HG03432 (cell line): ENCODE results near the gene GRID1.
"Not testable (repeated sequence)": the region's sequence is repeated elsewhere in the genome, so short reads cannot be mapped to it uniquely, and the experiment has no call there.

Experiments used
- ATAC-seq: cut with Tn5 transposase; IDR thresholded peaks from one replicate; pipeline ENCODE4 v1.9.1; 2021; ENCODE audit warnings: mild to moderate bottlenecking, moderate library complexity; ENCODE audit not compliant: unreplicated experiment

GRID1 gene

DNA sequence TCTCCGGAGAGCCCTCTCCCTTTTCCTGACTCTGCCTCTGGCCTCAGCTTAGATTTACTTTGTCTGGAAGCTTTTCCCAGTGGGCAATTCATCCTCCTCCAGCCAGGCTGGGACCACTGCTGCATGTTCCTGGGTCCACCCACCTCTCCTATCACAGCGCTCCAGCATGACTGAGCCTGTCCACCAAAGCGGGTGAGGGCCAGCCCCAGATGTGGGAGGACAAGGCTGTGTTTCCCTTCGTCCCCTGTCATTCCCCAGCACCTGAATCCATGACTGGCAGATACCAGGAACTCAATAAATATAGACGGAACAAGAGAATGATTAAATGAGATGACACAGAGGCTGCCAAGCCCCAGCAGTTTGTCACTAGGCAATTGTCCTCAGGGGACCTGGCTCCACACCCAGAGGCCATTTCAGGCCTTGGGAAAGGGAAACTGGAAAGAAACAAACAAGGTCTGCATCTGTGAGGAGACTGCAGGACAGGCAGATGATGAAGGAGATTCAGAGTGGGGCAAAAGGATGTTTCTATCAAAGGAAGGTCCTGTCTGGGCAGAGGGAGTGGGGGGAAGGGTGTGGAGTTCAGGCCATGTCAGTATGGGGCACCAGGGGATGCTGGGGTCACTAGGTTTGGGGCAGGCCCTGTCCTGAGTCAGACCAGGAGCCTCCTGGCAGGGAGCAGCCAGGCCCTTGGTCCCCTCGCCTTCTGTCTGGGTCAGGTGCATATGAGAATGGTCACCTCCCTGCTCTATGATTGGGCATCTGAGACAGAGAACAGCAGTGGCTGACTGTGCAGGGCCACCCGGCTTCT, 576.4 kb downstream of the GRID1 start:
- no peak for ATAC-seq

DNA sequence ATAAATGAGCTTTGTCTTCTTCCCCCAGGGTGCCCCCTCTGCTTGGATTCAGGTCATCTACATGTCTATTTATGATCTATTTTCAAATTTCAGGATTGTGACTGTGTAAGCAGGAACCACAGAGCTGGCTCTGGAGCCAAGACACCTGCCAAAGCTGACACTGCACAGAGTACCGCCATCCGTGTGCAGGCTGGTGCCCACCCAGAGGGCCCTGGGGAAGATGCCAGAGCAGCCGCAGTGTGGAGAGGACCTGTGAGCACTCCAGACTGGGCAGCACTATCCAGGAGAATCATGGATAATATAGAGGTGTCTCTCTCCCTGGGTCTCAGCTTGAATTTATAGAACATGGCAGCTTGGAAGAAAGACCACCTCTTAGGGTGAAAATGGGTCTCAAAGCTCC, 577.5 kb downstream of the GRID1 start:
- no peak for ATAC-seq

DNA sequence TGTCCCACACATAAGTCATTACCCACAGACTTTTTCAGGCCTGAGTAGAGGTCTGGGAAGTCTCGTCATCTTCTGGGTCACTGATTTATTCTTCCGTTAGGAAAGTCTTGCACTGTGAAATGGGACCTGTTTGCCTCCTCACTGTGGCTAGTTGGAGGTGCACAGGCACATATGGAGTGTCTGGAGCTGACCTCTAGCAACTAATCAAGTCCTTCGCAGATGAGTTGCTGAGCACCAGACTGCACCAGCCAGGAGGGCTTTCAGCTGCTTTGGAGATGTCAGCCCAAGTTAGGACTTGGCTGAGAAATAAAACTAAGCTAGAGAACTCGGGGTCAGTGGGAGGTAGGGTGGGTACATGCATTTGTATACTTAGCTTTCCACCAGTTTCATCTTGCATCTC, 578.0 kb downstream of the GRID1 start:
- ATAC-seq: no peak

DNA sequence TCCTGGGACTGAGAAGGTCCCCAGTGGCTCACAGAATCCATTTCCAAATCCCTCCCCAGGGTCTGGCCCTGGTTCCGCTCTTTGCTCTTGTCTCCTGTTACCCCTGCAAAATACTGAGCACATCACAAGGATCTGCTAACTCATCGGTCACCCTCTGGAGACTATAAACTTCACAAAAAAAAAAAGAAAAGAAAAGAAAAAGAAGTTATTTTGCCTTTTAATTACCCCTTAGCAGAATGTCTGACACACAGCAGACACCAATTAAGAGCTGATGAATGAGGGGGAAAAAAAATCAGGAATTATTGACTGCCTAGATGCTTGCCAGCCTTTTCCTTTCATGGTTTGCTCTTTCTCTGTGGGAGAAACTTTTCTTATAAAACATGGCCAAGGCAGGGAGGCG, 578.7 kb downstream of the GRID1 start:
- ATAC-seq: no peak

DNA sequence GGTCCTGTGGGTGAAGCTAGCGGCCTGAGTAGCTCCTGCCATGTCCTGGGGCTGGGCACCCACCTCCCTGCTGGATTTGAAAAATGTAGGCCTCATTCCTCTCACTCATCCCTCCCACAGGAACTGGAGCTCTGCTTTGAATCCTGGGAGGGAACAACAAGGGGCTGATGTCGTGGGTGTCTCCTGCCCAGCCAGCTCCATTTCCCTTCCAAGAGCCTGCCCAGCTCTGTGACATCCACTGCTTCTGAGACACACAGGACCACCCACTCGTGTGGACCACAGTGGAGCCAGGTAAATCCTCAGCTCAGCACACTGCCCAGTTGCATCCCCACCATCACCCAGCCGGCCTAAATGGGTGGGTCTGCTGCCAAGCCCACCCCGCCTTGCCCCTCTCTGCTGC, 579.2 kb downstream of the GRID1 start:
- ATAC-seq: no peak

DNA sequence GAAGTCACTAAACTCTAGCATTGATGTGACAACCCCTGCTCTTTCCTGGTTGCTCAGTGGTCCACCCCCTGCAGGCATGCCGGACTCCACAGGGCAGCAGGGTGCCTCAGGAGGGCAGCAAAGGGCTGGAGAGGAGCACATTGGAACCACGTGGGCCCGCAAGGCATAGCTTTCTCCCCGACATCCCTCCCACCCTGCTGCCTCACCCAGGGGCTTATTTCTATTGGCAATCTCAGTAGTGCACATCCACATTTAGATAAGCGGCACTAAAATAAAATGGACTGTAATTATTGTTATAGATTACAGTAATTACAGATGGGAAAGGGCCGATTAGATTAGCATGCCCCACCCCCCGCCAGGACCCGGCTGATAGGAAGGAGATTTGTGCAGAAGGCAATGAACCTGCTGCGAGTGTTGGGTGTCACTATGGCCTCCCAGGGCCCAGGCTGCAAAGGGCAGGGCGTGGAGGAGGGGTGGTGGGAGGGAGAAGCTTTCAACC, 580.1 kb downstream of the GRID1 start:
- no peak for ATAC-seq

DNA sequence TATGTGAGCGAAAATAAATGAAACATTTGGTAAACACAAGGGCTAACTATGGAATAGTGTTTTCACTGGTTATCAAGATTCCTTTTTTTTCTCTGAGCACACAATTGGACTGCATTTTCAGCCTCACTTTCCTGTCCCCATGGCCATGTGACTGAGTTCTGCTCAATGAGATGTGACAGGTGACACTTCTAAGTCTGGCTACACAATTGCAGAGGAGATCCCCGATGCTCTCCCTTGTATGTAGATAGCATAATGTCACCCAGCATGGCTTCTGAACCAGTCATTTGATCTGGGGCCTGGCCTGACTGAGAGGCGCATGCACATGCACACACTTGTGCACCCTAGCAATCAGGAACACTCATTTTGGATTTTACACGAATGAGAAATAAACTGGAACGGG, 581.8 kb downstream of the GRID1 start:
- ATAC-seq: peak; percentile 62

DNA sequence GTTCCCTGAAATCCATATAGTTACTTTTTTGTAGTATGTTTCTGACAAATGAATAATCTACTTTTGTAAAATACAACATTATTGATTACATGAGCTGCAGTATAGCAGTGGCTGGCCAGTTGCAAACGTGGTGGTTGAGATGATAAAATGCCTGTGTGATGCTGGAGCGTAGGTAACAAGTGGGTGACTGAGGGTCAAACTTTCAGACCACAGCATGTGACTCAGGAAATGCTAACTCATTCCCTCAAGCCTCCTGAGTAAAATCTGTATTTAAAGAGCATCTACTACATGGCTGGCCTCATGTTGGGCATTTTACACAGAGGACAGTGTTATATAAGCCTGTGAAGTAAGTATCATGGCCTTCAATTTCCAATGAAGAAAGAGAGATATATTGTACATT, 585.2 kb downstream of the GRID1 start:
- ATAC-seq: no peak

DNA sequence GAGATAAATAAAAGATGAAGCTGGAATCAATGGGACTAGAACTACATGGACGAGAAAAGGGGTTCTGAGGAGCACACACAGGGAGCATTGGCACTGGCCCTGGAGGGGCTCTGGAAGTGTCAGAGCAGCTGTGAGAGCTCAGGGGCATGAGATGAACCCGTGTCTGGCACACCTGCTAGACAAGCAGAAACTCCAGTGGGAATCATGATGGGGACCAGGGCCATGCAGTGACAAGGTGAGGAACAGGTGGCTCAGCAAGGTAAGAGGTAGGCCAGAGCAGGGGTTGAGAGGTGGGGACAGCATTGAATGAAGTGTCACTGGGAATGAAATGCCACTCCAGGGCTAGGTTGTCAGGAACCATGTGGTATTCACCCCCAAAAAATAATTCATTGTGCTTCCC, 588.5 kb downstream of the GRID1 start:
- ATAC-seq: no peak

DNA sequence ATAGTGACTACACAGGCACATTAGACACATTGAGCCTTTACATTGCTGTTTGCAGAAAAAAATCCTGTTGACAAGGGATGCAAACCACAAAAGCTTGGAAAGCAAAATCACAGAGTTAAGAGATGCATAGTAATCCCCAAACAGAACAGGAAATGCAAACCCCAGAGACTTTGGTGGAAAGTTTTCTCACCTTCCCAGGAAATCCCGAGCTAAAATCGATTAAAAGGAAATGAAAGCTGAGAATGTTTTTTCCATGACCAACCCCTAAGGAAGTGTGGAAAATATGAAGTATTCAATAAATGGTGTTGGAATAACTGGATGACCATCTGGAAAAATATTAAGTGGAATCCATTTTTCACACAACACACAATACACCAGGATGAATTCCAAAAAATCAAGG, 598.7 kb downstream of the GRID1 start:
- ATAC-seq: no peak

DNA sequence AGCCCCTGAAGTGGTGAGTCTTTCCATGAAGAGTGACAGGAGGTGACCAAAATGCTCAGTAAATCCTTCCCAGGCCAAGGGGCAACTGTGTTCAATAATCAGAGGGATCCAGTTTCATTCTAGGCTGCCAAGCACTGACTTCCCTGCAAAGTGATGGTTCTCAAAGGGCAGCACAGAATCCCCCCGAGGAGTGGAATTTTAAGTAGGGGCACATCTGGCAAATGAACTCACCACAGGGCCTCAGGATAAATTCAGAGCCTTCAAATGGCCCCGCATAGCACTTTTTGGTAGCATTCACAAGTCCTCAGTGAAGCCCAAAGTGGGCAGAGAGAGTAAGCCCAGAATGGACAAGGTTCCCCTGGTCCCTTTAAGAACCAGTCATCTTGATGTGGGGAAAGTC, 602.5 kb downstream of the GRID1 start:
- ATAC-seq: no peak

DNA sequence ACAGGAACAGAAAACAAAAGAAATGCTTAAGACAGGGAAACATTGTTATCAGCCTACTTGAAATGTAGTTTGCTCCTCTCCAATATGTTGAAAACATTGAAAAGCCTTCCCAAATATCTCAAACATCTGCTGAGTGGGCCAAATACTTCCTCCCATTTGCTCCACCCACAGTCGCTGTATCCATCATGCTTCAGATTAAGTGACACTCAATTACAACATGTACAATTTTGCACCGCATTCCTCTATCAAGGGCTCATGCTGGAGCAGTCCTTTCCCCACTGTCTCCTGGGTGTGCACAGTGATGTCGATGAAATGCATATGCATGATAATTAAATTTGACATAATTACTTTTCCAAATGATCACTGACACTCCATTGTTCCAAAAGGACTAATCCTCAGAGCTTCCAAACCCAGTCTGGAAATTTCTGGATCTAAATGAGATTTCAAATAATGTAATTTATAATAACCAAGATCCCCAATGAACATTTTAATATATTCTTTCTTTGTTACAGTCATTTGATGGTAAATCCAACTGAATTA, 604.6 kb downstream of the GRID1 start:
- no peak for ATAC-seq

DNA sequence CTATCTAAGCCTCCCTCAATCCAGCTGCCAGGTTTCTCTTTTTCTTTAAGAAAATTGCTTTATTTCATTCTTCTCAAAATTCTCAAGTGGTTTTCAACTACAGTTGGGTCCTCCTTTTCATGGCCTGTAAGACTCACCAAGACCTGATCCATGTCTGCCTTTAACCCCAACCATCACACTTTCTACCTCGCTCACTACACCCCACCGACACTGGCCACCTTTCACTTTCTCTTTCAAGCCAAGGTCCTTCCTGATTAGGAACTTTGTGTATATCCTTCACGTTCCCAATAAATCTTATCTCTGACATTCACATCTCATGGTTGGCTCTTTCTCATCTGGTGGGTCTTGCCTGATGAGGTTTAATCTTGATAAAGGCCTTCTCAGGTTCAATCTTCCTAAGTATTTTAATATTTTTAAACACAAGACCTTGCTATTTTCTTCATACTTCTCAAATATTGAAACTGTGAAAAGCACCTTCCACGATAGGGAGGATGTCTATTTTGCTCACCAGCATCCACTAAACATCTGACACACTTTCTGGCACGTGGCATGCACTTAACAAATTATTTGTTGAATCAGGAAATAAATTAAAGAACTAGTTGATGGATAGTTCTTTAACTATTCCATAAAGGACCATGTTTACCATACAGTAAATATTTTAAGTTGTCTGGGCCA, 624.8 kb downstream of the GRID1 start:
- ATAC-seq: peak; percentile 99

DNA sequence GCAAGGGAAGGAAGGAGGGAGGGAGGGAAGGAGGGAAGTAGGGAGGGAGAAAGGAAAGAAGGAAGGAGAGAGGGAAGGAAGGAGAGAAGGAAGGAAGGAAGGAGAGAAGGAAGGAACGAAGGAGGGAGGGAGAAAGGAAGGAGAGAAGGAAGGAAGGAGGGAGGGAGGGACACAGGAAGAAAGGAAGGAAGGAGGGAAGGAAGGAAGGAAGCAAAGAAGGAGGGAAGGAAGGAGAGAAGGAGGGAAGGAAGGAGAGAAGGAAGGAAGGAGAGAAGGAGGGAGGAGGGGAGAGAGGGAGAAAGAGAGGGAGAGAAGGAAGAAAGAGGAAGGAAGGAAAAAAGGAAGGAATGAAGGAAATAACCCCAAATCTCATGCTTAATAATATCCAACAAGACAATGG, 630.6 kb downstream of the GRID1 start:
- no peak for ATAC-seq

DNA sequence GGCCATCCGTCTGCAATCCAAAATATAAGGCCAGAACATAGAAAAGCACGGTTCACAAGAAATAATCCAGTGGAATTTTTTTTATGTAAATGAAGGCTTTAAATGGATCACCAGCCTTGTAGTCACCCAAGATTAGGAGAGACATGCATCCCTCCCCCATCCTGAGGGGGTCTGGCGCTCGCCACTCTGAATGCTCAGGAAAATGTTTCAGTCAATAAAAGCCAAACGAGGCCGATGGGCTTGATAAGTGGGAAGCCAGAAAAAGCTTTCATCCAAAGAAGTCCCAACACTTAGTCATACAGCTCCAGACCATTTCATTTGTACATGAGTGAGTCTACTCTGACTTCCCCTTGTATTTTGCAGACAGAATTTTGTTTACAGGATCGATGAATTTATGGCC, 631.8 kb downstream of the GRID1 start:
- no peak for ATAC-seq

DNA sequence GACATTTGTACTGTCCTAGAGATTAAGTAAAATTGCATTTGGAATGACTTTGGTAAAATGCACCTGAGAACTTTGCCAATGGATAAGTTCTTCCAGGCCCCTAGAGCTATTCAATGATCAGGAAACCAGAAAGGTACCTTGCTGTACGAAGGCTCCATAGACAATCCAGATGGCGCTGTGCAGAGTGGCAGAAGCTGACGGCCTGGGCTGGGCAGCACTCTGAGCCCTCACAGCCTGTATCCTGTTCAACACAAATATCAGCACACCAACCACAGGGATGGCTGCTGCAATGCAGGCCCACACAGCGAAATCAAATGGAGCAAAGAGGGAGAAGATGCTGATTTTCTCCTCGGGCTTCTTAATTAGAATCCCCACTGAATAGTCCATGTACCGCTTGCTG, 642.4 kb downstream of the GRID1 start:
- ATAC-seq: no peak

DNA sequence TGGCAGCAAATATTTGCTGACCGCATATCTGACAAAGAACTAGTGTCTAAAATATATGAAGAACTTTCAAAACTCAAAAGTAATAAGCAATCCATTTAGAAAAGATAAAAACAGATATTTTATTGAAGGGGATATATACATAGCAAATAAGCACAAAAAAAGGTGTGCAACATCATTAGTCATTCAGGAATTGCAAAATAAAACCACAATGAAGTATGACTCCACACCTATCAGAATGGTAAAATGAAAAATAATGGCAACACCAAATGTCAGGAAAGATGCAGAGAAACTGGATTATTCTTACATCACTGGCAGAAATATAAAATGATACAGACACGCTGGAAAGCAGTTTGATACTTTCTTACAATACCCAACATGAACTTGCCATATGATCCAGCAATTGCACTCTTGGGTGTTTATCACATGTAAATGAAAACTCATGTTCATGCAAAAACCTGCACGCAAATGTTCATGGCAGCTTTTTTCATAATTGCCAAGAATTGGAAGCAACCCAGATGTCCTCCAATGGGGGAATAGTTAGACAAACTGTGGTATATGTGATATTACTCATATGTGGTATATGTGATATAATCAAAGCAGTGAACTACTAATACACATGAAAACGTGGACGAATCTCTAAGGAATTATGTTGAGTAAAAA, 645.5 kb downstream of the GRID1 start:
- ATAC-seq: no peak

DNA sequence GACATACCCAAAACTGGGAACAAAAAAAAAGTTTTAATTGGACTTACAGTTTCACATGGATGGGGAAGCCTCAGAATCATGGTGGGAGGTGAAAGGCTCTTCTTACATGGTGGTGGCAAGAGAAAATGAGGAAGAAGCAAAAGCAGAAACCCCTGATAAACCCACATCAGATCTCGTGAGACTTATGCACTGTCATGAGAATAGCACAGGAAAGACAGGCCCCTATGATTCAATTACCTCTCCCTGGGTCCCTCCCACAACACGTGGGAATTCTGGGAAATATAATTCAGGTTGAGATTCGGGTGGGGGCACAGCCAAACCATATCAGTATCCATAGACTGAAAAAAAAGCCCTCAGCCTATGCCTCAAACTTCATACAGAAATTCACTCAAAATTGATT, 647.2 kb downstream of the GRID1 start:
- ATAC-seq: no peak

DNA sequence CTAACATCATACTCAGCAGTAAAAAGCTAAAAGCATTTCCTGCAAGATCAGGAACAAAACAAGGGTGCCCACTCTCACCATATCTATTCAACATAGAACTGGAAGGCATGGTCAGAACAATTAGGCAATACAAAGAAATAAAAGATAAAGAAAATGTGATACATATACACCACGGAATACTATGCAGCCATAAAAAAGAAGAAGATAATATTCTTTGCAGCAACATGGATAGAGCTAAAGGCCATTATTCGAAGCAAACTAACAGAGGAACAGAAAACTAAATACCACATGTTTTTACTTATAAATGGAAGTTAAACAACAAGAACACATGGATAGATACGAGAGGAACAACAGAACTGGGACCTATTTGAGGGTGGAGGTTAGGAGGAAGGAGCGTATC, 652.7 kb downstream of the GRID1 start:
- ATAC-seq: no peak

DNA sequence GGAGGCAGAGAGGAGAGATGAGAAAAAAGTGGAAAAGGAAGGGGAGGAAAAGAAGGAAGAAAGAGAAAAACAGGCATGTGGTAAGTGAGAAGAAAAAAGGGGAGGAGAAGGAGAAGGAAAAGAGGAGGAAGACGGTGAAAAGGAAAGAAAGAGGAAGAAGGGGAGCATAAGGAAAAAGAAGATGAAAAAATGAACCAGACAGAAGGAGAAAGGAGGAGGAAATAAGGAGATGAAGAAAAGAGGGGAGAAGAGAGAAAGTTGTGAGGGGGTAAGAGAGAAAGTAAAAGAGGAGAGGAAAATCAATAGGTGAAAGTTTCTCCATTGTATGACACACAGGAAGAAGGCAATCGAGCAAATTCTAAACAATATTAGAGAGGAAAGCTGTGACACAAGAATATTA, 663.8 kb downstream of the GRID1 start:
- no peak for ATAC-seq

DNA sequence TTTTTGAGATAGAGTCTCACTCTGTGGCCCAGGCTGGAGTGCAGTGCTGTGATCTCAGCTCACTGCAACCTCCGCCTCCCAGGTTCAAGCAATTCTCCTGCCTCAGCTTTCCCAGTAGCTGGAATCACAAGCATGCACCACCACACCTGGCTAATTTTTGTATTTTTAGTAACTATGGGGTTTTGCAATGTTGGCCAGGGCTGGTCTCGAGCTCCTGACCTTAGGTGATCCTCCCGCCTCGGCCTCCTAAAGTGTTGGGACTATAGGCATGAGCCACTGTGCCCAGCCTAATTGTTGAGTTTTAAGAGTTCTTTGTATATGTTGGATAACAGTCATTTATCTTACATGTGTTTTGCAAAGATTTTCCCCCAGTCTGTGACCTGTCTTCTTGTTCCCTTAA, 667.5 kb downstream of the GRID1 start:
- ATAC-seq: not testable (repeated sequence)

DNA sequence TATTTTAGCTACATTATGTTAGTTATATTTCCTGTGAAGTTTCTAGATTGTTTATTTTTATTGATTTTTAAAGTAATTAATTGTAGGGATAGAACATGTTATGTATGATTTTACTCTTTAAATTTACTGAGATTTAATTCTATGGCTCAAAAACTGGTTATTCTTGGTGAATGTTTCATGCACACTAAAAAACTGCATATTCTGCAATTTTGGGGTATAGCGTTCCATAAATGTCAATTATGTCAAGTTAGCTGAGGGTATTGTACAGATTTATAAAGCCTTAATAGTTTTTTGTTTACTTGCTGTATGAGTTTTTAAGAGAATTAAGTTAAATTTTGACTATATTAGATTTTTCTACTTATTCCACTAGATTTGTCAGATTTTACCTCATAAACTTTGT, 669.7 kb downstream of the GRID1 start:
- no peak for ATAC-seq
